Activated T-helper 9 cell treated with anti-CD3 and anti-CD28 coated beads, Interleukin-2, amount 50 U/mL, for 16 hours (primary cell): ENCODE data around the gene PRPSAP1.
"Not testable (repeated sequence)": the region's sequence is repeated elsewhere in the genome, so short reads cannot be mapped to it uniquely, and the experiment has no call there.

Experiments used
- DNase-seq: peaks from one replicate; pipeline ENCODE4 v3.0.0-alpha.2; 2020; ENCODE audit warnings: low read depth

PRPSAP1 gene

GRCh38 chr17:76359375-76359774 lies 5.7 kb upstream of the PRPSAP1 start:
- no peak for DNase-seq

GRCh38 chr17:76357597-76358158 lies 4.0 kb upstream of the PRPSAP1 start:
- DNase-seq, result no peak

- DNase-seq, result no peak
Observed at GRCh38 chr17:76356803-76357456, 3.2 kb upstream of the PRPSAP1 start.

GRCh38 chr17:76354747-76355310 lies 1.1 kb upstream of the PRPSAP1 start:
- DNase-seq, result no peak

GRCh38 chr17:76354317-76354729 lies 607 bp upstream of the PRPSAP1 start:
- no peak for DNase-seq

GRCh38 chr17:76353004-76353598 lies 615 bp downstream of the PRPSAP1 start:
- no peak for DNase-seq

- DNase-seq, result no peak
Observed at GRCh38 chr17:76351526-76352071, 2.1 kb downstream of the PRPSAP1 start.

- DNase-seq, result no peak
Observed at GRCh38 chr17:76350463-76350862, 3.3 kb downstream of the PRPSAP1 start.

GRCh38 chr17:76346936-76347335 lies 6.8 kb downstream of the PRPSAP1 start:
- DNase-seq, result not testable (repeated sequence)

- no peak for DNase-seq
Observed at GRCh38 chr17:76345377-76345974, 8.2 kb downstream of the PRPSAP1 start.

GRCh38 chr17:76343106-76343505 lies 10.6 kb downstream of the PRPSAP1 start:
- DNase-seq, result no peak

GRCh38 chr17:76341301-76341700 lies 12.4 kb downstream of the PRPSAP1 start:
- DNase-seq, result no peak

- no peak for DNase-seq
Observed at GRCh38 chr17:76337413-76337777, 16.3 kb downstream of the PRPSAP1 start.

- no peak for DNase-seq
Observed at GRCh38 chr17:76336756-76337412, 16.8 kb downstream of the PRPSAP1 start.

- no peak for DNase-seq
Observed at GRCh38 chr17:76335716-76336381, 17.9 kb downstream of the PRPSAP1 start.

GRCh38 chr17:76333673-76334505 lies 19.8 kb downstream of the PRPSAP1 start:
- DNase-seq, result no peak

GRCh38 chr17:76331083-76331482 lies 22.6 kb downstream of the PRPSAP1 start:
- no peak for DNase-seq

- DNase-seq, result no peak
Observed at GRCh38 chr17:76329664-76330063, 24.1 kb downstream of the PRPSAP1 start.

- DNase-seq, result no peak
Observed at GRCh38 chr17:76327696-76328095, 26.0 kb downstream of the PRPSAP1 start.

GRCh38 chr17:76326306-76326705 lies 27.4 kb downstream of the PRPSAP1 start:
- DNase-seq, result no peak

GRCh38 chr17:76318586-76318985 lies 35.1 kb downstream of the PRPSAP1 start:
- DNase-seq, result no peak
